GM19043 (cell line): ENCODE results near the gene CD33.

Experiments used
- ATAC-seq: cut with Tn5 transposase; IDR thresholded peaks from one replicate; pipeline ENCODE4 v1.9.1; 2021; ENCODE audit warnings: low read depth; ENCODE audit not compliant: unreplicated experiment

Gene CD33

DNA sequence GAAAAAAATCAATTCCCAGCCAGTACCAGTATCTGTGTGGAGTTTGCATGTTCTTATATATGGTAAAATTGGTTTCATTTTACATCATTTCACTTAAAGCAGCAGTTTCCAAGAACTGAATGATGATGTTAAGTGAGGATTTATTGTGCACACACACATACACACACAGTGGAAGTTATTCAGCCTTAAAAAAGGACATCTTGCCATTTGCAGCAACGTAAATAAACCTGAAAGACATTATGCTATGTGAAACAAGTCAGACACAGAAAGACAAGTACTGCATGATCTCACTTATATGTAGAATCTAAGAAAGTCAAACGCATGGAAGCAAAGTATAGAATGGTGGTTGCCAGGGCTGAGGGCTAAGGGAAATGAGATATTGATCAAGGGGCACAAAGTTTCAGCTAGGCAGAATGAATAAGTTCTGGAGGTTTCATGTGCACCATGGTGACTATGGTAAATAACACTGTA, 31.3 kb downstream of the CD33 start:
- ATAC-seq: no peak

GRCh38 chr19:51257471-51257870, 32.6 kb downstream of the CD33 start:
- ATAC-seq: no peak

DNA sequence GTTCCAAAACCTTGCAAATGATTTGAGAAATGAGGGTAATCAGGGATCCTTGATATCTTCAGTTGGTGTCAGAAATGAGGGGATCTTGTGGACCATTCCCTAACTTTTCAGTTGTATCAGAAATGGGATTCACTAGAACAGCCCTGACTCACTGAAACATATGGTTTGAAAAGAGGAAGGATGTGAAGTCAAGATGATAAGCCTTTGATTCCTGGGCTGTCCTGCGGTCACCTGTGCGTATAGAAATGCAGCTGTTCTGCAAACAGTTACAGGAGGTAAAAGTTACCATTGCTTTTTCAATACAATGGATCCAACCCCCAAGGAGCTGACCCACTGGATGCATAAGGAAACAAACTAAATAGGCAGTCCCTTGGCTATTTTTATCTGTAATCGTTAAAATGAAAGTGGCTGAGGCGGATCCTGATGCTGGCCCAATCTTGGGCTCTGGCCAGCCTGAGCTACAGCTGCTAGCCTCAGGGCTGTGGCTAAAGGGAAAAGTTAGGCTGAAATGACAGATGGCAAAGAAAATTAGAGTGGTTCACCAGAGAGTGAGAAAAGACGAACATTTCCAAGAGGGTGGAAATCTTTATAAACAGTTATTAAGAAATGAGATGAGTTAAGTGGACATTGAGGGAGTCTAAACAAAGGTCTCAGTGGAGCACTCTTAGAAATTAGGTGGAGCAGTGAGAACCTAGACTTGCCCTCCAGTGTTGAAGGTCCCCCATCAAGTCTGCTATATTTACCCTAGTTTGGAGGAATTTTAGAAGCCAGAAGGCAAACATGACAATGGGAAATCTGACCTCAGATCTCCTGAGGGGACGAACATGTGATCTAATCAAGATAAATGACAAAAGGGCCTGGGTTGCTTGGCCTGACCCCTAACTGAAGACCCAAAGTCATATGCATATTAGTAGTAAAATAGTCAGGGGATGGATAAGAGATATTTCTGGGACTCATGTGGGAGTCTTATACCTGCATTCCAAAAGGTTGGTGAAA, 33.6 kb downstream of the CD33 start:
- ATAC-seq: no peak

DNA sequence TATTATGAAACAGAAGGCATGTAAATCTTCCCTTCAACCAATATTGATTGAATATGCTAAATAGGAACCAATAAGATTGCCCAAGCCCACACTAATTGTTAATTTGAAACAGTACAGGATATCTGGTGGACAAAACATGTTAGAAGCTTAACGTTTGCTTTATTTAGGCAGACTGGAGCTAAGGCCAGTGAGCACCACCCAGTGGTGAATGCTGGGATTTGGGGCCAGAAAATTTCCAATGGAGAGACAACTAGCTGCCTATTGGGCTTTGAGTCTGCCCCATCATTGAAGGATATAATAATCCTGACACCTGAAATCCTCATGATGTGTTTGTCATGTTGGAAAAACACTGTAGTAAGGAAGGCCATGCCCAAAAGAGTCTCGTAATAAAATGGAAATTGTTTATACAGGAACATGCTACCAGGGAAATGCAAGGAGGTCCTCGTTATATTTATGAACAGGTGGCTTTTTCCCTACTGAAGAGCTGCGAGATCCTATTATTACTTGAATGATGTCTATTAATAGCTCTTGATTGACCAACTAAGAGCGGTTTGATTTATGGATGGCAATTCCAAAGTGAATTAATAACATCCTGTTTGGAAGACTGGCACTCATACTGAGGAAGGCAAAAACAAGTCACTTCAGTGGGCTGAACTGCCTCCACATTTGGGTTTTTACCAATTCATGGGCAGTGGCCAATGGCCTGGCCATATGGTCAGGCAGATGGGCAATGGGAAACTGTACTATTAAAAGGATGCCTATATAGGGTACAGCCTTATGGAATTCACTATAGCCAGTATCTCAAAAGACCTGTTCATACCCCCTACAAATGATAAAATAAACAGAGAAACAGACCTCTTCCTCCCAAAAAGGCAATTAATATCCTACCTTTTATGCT, 34.7 kb downstream of the CD33 start:
- ATAC-seq: no peak

DNA sequence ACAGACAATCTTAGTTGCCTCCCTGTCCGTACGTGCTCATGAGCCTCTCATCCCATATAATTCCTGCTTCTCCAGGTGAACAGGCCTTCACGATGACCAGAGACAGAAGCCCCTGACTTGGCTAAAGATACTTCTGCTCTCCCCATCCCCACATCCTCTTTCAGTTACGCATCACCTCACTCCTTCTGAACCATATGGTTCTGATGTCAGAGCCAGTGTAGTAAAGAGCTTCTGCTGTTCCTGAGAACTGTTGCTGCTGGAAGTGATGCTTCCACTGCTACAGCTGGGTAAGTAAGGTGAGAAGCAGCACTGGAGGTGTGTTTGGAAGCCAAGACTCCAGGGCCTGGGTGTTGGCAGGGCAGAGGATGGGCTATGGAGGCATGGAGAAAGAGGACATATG, 38.9 kb downstream of the CD33 start:
- no peak for ATAC-seq

- no peak for ATAC-seq
These were observed 46.2 kb downstream of the CD33 start for GRCh38 chr19:51271067-51271466.

DNA sequence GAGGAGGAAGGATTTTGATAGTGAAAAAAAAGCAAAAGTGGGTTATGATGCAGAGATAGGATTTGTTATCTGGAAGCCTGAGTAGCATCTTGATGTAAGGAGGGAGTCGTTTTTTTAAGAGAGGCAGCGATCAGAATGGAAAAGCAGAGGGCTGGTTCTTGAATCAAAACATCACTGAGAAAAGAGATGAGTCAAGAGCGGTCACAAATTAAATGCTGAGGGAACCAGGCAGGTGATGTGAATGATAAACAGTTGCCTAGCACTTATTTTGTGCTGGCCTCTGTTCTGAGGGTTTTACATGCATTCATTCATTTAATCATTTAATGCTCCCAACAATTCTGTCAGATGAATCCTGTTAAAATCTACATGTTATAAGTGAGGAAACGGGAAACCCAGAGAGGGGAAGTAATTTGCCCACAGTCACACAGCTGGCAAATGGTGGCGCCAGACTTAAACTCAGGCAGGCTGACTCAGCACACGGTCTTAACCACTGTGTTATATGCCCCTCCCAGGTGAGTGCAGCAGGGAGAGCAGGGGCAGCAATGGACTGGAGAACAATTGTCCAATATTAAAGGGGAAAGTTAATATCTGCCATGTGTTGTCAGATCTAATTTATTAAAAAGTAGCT, 47.4 kb downstream of the CD33 start:
- no peak for ATAC-seq

DNA sequence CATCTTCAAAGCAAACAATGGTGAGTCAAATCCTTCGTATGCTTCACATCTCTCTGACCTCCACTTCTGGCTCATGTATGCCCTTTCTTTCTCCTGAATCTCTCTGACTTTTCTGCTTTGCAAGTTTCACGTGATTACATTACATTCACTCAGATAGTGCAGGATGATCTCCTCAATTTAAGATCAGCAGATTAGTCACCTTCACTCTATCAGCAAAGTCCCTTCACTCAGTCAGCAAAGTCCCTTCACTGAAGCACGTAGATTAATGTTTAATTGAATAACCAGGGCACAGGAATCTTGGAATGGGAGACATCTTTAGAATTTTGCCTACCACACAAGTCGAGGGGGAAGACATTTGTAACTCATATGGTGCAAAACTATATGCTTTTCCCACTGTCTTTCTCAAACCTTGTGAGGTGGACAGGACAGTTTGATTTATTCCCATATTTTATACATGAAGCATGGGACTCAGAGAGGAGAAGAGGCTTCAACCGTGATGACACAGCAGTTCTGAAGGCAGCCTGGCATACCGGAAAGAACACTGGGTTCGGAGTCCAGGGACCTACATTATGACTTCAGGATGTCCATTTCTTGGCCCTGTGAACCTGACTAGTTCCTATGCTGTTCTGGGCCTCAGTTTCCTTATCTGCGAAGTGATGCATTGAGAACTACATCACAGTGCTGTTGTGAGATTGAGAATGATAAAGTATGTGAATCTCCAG, 49.3 kb downstream of the CD33 start:
- ATAC-seq: no peak

DNA sequence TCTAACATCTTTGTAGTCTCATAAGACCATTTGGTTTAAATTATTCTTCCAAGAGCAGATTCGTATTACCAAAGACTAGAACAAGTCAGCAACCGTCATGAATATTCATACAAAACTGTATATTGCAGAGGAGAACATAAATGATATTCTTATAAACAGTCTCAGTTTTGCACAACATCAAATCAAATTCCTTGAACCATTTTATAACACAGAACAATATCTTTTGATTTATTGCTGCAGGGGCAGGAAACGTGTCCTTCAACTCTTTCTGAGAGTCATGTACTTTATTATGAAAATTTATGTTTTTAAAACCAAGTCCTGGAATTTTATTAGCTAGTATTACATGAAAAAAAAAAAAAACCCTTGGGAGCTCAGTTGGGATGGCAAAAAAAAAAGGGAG, 52.2 kb downstream of the CD33 start:
- ATAC-seq: no peak

- no peak for ATAC-seq
These were observed 57.5 kb downstream of the CD33 start for GRCh38 chr19:51282335-51282734.

DNA sequence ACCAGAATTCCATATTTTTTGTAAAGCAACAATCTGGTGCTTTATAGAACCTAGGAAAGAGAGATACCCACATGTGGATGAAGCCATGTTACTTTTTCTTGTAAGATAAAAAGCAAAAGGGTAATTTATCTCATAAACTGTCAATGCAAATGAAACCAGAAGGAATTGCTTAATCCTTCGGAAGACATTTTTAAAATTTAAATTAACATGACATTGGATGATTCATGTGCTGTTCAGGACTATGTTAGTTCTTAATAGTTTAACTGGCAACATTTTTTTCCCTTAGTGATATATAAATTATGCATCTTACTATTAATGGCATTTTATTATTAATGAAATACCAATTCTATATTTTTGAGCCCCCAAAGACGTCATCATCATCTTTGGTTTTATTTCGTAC, 60.8 kb downstream of the CD33 start:
- no peak for ATAC-seq
